ENCODE results near the gene E4F1. TPM values are rescaled to one million over a fixed set of nuclear protein-coding genes. Genes with fewer than 3 reads are reported as not detected.
A peak's percentile ranks its signal among the peaks of the same experiment; 100 is the strongest.

Gene E4F1
- total and polyA plus RNA-seq, 2 of the 8 experiments (the other 6 are each of a cell fraction or from before 2014, with no cell fraction given): 22.2 to 27.0 TPM

- Histone ChIP-seq H4K8ac (ENCODE audit: extremely low read depth, insufficient read depth, low read length) (peak within 1 kb of the TSS; percentile 89), H3K36me3 (ENCODE audit: control insufficient read depth in 2 of 4, insufficient read depth in 4 of 4, low read length in 3 of 4) (no peaks in the 10 kb centered on the region), H2BK120ac (replicated peaks; ENCODE audit: low read depth, low read length) (no peak within 1 kb of the TSS), H3K4me2 (ENCODE audit: insufficient read depth in 1 of 2, low read depth in 2 of 2, low read length in 2 of 2) (peak within 1 kb of the TSS; percentile 52 to 97), H2AK5ac (ENCODE audit: low read depth, low read length) (peak within 1 kb of the TSS; percentile 24; the same call in 1 of the 2 replicates), H3K9me3 (ENCODE audit: insufficient read depth in 2 of 2, low read depth in 1 of 2, low read length in 1 of 2) (no peaks in the 10 kb centered on the region), H3K18ac (ENCODE audit: extremely low read depth, low read length) (no peak within 1 kb of the TSS; the same call in 1 of the 2 replicates), H2BK15ac (ENCODE audit: low read length) (peak within 1 kb of the TSS; percentile 72), H4K91ac (replicated peaks; ENCODE audit: insufficient read length, low read length) (peak within 1 kb of the TSS; percentile 85), H2BK12ac (ENCODE audit: low read depth, low read length) (no peak within 1 kb of the TSS), H3K23ac (ENCODE audit: insufficient read length) (no peak within 1 kb of the TSS), H3K4ac (replicated peaks; ENCODE audit: insufficient read length, low read depth, low read length) (peak within 1 kb of the TSS; percentile 69), H3K4me1 (replicated peaks in 1 of 4; ENCODE audit: control insufficient read depth in 3 of 4, insufficient read depth in 4 of 4, low read length in 3 of 4) (peaks cover 0 to 10% (median 3%) of the 10 kb centered on the region in 4 experiments; a peak in 4 of 7 replicates), H3K27ac (ENCODE audit: low read depth, low read length) (no peak within 1 kb of the TSS), H4K5ac (ENCODE audit: insufficient read length, low read depth, low read length) (no peak within 1 kb of the TSS), H3K79me2 (ENCODE audit: control insufficient read depth in 1 of 2, insufficient read depth in 2 of 2, low read length in 2 of 2) (no peaks in the 10 kb centered on the region), H2BK20ac (ENCODE audit: low read length) (no peak within 1 kb of the TSS), H3K9ac (replicated peaks in 1 of 4; ENCODE audit: extremely low read depth in 1 of 4, low read depth in 3 of 4, low read length in 3 of 4) (no peak within 1 kb of the TSS), H3K23me2 (ENCODE audit: low read depth, low read length) (peaks cover 8% of the 10 kb centered on the region; the same call in 1 of the 2 replicates), H3K27me3 (replicated peaks in 1 of 4; ENCODE audit: control insufficient read depth in 3 of 4, extremely low read depth in 1 of 4, insufficient read depth in 3 of 4, low read length in 3 of 4) (peaks cover 4 to 34% (median 24%) of the 10 kb centered on the region in 4 experiments), H2BK5ac (ENCODE audit: low read depth, low read length) (no peak within 1 kb of the TSS), H3K14ac (ENCODE audit: insufficient read length) (no peak within 1 kb of the TSS), H2AFZ (ENCODE audit: low read length) (no peak within 1 kb of the TSS), H3K56ac (replicated peaks; ENCODE audit: insufficient read length, low read depth, low read length) (no peak within 1 kb of the TSS), H3K79me1 (ENCODE audit: low read depth, low read length) (no peaks in the 10 kb centered on the region), H3K4me3 (ENCODE audit: extremely low read depth in 1 of 4, insufficient read depth in 2 of 4, low read depth in 3 of 4, low read length in 4 of 4) (peak within 1 kb of the TSS; percentile 39 to 74 (median 48)), H4K20me1 (replicated peaks in 1 of 2; ENCODE audit: control insufficient read depth in 1 of 2, insufficient read depth in 2 of 2, low read length in 2 of 2) (peaks cover 4 to 14% of the 10 kb centered on the region in 2 experiments)
- FAIRE-seq: no peak
- ChIA-PET CTCF (ENCODE audit: partially characterized antibody) (interaction anchor here (0.6 to 3.2 kb wide), 8 partner anchors 7 to 467 kb away, joined by 3 to 26 read pairs (median 9); partner anchors contain the start of genes BRICD5, DNASE1L2 and ECI1), POLR2A (ENCODE audit: partially characterized antibody) (interaction anchor here (0.8 to 6.9 kb wide), 14 partner anchors 10 to 56 kb away, joined by 3 to 63 read pairs (median 6); partner anchors contain the start of genes BRICD5, DNASE1L2, ECI1 and MLST8)
- 0% methylated on average over 7 of the region's 129 CpGs; no CpG with 5 or more reads in 1 of the 2 experiments for WGBS, 2 experiments (ENCODE audit: extremely low coverage in 1 of 2, insufficient coverage in 1 of 2, insufficient read length in 1 of 2, insufficient replicate concordance in 2 of 2, low coverage in 1 of 2, low lambda C conversion rate in 2 of 2, missing lambda C conversion rate in 1 of 2)
- DNase-seq (ENCODE audit: low read depth in 1 of 2, low spot score in 2 of 2): no peak
- TF ChIP-seq KDM4A (IDR thresholded peaks at IDR 0.05; ENCODE audit: low read depth, low read length, severe bottlenecking) (peak; percentile 2), CEBPB (IDR thresholded peaks at IDR 0.05; ENCODE audit: low read depth, low read length) (no peak), BCL11A (IDR thresholded peaks at IDR 0.05; ENCODE audit: low read depth in 2 of 2, low read length in 2 of 2) (no peak)
Measured at GRCh38 chr16:2196162-2196980, 27.0 kb upstream of the E4F1 start, which contains the start of gene CASKIN1. Gene CASKIN1 (minus strand): TSS chr16:2196605. CDS start chr16:2196432, 173 bp downstream.
